Neural cell (in vitro differentiated cells): Measurements from ENCODE around the gene SYNGR2. TPM values are rescaled to one million over a fixed set of nuclear protein-coding genes. Genes with fewer than 3 reads are reported as not detected.

Experiments used
- H2AFZ ChIP-seq: fragments of 200-600, 300-800 bp; sonication (generic), shearing (Covaris generic); 2 replicates; pipeline ENCODE4 v1.6.0; 2014; ENCODE audit warnings: low read depth, mild to moderate bottlenecking, antibody characterized with exemption, low read length, moderate library complexity
- H3F3A ChIP-seq: fragments of 200-600 bp; shearing (Covaris generic); 2 replicates; pipeline ENCODE4 v1.6.1; 2016; ENCODE audit warnings: mild to moderate bottlenecking, moderate library complexity, mixed read lengths, antibody characterized with exemption, low read length; ENCODE audit not compliant: insufficient read depth, poor library complexity, severe bottlenecking
- H3K27ac ChIP-seq: fragments of 200-600, 300-800 bp; sonication (generic), shearing (Covaris generic); 2 replicates; pipeline ENCODE4 v1.5.1; 2014; ENCODE audit warnings: mild to moderate bottlenecking, low read length, moderate library complexity
- H3K27me3 ChIP-seq: fragments of 300-800, 200-600 bp; sonication (generic), shearing (Covaris generic); 2 replicates; pipeline ENCODE4 v1.6.0; 2014; ENCODE audit warnings: mild to moderate bottlenecking, low read depth, low read length, moderate library complexity; ENCODE audit not compliant: insufficient read depth
- H3K36me3 ChIP-seq: fragments of 300-800, 200-600 bp; sonication (generic), shearing (Covaris generic); 2 replicates; pipeline ENCODE4 v1.5.1; 2014; ENCODE audit warnings: mild to moderate bottlenecking, antibody characterized with exemption, low read length, moderate library complexity; ENCODE audit not compliant: insufficient read depth
- H3K4me2 ChIP-seq: fragments of 300-800, 200-600 bp; sonication (generic), shearing (Covaris generic); 2 replicates; pipeline ENCODE4 v1.6.0; 2014; ENCODE audit warnings: mild to moderate bottlenecking, low read length
- H3K4me3 ChIP-seq: fragments of 300-800, 200-600 bp; sonication (generic), shearing (Covaris generic); 2 replicates; pipeline ENCODE4 v1.5.1; 2014; ENCODE audit warnings: mild to moderate bottlenecking, low read length, moderate library complexity
- H3K79me2 ChIP-seq: fragments of 200-600 bp; shearing (Covaris generic); replicated peaks from 2 replicates; pipeline ENCODE4 v1.6.0; 2014; ENCODE audit warnings: mild to moderate bottlenecking, low read length, moderate library complexity; ENCODE audit not compliant: insufficient read depth
- H3K9ac ChIP-seq: fragments of 300-800, 200-600 bp; sonication (generic), shearing (Covaris generic); 2 replicates; pipeline ENCODE4 v1.6.1; 2016; ENCODE audit warnings: mild to moderate bottlenecking, low read length, mixed read lengths
- H3K9me2 ChIP-seq: fragments of 200-600 bp; shearing (Covaris generic); 2 replicates; pipeline ENCODE4 v1.6.1; 2016; ENCODE audit warnings: mild to moderate bottlenecking, low read length, mixed read lengths; ENCODE audit not compliant: insufficient read depth
- H3K9me3 ChIP-seq: fragments of 200-600, 300-800 bp; sonication (generic), shearing (Covaris generic); 2 replicates; pipeline ENCODE4 v1.6.1; 2016; ENCODE audit warnings: mild to moderate bottlenecking, mixed run types, low read length, moderate library complexity, mixed read lengths
- H4K20me1 ChIP-seq: fragments of 200-600 bp; shearing (Covaris generic); 2 replicates; pipeline ENCODE4 v1.6.1; 2016; ENCODE audit warnings: mild to moderate bottlenecking, mixed run types; ENCODE audit not compliant: insufficient read depth
- EP300 ChIP-seq: fragments of 450-650 bp; conservative IDR thresholded peaks from 2 replicates; pipeline ENCODE4 v1.6.1; 2014; ENCODE audit warnings: antibody characterized with exemption, mild to moderate bottlenecking, moderate library complexity; ENCODE audit not compliant: poor library complexity, severe bottlenecking
- EZH2 ChIP-seq: fragments of 200-600, 300-800 bp; shearing (Covaris generic), sonication (generic); IDR thresholded peaks from 2 replicates; pipeline ENCODE4 v1.6.1; 2014; ENCODE audit warnings: antibody characterized with exemption, low read length, borderline replicate concordance, mild to moderate bottlenecking; ENCODE audit not compliant: insufficient read depth, poor library complexity, severe bottlenecking
- MXI1 ChIP-seq: fragments of 450-650 bp; conservative IDR thresholded peaks from 2 replicates; pipeline ENCODE4 v1.6.1; 2014; ENCODE audit warnings: antibody characterized with exemption, mild to moderate bottlenecking; ENCODE audit not compliant: poor library complexity, severe bottlenecking
- POLR2AphosphoS5 ChIP-seq: IDR thresholded peaks from 2 replicates; pipeline ENCODE4 v1.6.1; 2012
- RAD21 ChIP-seq: fragments of 450-650 bp; conservative IDR thresholded peaks from 2 replicates; pipeline ENCODE4 v1.6.1; 2014; ENCODE audit warnings: antibody characterized with exemption, mild to moderate bottlenecking, moderate library complexity
- REST ChIP-seq: IDR thresholded peaks from 2 replicates; pipeline ENCODE4 v1.6.1; 2012; ENCODE audit warnings: borderline replicate concordance
- TAF1 ChIP-seq: IDR thresholded peaks from 2 replicates; pipeline ENCODE4 v1.6.1; 2012; ENCODE audit warnings: low read depth
- polyA plus RNA-seq: library from polyadenylated mRNA; depleted of rRNA; stranded (reverse); fragments of >200 nt; gene quantifications from 2 replicates; pipeline ENCODE4 v1.2.3, GENCODE V29; 2014

Gene SYNGR2
- polyA plus RNA-seq, 1 donor from 2014 or later: 3.9 TPM

- no peak for TF ChIP-seq REST
These were observed 43.6 kb upstream of the SYNGR2 start (continued) for GRCh38 chr17:78124836-78125137.

- H3K79me2 ChIP-seq: no peaks in the 10 kb centered on the region
- no peaks in the 10 kb centered on the region for H4K20me1 ChIP-seq
- no peaks in the 10 kb centered on the region for H3K36me3 ChIP-seq
- H3K27me3 ChIP-seq: peaks cover 29% of the 10 kb centered on the region
- TF ChIP-seq TAF1 (no peak), RAD21 (no peak), EP300 (no peak), EZH2 (no peak)
- H2AFZ ChIP-seq: no peak overlapping the region
- no peak overlapping the region for H3K4me2 ChIP-seq
- no peaks in the 10 kb centered on the region for H3K9me3 ChIP-seq
- H3K9me2 ChIP-seq: no peaks in the 10 kb centered on the region
- H3K27ac ChIP-seq: no peak overlapping the region
- H3F3A ChIP-seq: no peaks in the 10 kb centered on the region
- no peak overlapping the region for H3K9ac ChIP-seq
- H3K4me3 ChIP-seq: no peak overlapping the region
These were observed 43.1 kb upstream of the SYNGR2 start for GRCh38 chr17:78125138-78125913.

- Histone ChIP-seq H3K36me3 (no peaks in the 10 kb centered on the region), H3K9ac (no peak overlapping the region), H3K79me2 (no peaks in the 10 kb centered on the region), H4K20me1 (no peaks in the 10 kb centered on the region), H3F3A (no peaks in the 10 kb centered on the region), H3K9me3 (no peaks in the 10 kb centered on the region), H3K27ac (no peak overlapping the region), H3K4me3 (no peak overlapping the region), H3K9me2 (no peaks in the 10 kb centered on the region), H3K4me2 (no peak overlapping the region), H3K27me3 (peaks cover 37% of the 10 kb centered on the region), H2AFZ (no peak overlapping the region)
- TF ChIP-seq RAD21 (no peak), MXI1 (no peak), EZH2 (no peak), POLR2AphosphoS5 (no peak), REST (no peak)
These were observed 42.1 kb upstream of the SYNGR2 start for GRCh38 chr17:78125976-78126894.
